HTR-8/SVneo (cell line): ENCODE measurements around the gene UBE2A.

Source experiments
- DNase-seq: peaks from one replicate; pipeline ENCODE4 v3.0.0; 2011; ENCODE audit warnings: low spot score, mixed read lengths; ENCODE audit not compliant: insufficient read length
- FAIRE-seq: peaks from 2 replicates; lab custom pipeline; 2011; peaks lifted over from hg19 to GRCh38; lab: Jason Lieb, UNC

Gene UBE2A

DNA sequence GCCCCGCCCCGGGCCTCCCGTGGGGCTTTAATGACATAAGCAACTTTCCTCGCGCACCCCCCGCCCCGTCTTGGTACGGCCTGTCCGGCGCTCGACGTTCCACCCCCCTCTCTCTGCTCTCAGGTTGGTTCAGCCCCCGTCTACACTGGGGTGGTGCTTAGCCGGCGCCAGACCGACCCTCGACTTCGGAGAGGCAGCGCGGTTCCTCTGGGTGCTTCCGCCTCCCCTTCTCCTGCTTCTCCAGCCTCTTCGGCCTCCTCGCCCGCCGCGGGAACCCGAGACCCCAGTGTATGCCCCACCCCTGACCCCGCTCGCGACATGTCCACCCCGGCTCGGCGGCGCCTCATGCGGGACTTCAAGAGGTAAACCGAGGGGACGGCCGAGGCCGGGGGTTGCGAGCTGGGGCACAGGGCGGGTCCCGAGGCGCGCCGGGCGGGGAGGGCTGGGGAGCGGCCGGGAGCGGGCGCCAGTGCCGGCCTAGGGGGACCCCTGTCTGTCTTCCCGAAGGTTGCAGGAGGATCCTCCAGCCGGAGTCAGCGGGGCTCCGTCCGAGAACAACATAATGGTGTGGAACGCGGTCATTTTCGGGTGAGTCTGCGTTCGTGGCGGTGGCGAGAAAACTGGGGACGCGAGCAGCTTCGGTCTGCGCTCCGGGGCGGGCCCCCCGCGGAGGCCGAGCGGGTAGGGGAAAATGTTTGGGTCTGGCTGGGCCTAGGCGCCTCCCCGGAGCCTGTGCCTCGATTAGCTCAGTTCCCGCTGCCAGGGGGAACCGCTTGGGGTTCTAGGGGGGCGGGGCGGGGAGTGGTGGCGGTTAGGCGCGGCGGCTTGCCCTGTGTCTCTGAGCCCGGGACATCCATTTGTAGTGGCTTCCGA is at the start of gene UBE2A:
Gene UBE2A (plus strand): TSS at position 170 of the 873 bp plus-strand sequence. CDS start 149 bp downstream, at position 319.
- FAIRE-seq (peak; percentile 57), DNase-seq (peak; percentile 74)

DNA sequence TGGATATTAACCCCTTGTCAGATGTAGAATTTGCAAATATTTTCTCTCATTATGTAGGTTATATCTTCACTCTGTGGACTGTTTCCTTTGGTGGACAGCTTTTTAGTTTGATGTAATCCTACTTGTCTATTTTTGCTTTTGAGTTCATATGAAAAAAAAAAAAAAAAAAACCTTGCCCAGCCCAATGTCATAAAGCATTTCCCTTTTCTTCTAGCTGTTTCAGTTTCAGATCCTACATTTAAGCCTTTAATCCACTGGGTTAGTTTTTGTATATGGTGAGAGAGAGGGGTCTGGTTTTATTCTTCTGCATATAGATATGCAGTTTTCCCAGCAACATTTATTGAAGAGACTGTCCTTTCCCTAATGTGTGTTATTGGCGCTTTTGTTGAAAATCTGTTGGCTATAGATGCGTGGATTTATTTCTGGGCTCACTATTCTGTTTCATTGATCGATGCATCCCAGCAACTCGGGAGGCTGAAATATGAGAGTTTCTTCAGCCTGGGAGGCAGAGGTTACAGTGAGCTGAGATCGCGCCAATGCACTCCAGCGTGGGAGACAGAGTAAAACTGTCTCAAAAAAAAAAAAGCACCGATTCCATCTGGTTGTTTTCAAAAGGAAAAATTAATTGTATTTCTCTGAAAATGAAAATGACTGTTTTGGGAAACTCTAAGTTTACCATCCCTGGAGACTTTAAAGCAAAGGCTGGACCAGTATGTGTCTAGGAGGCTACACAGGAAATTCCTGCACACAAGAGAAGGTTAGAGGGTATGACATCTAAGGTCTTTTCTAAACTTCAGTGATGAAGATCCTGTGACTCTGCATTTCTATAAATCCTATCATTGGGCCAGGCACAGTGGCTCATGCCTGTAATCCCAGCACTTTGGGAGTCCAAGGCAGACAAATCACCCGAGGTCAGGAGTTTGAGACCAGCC is 44.8 kb upstream of the UBE2A start:
- DNase-seq (no peak), FAIRE-seq (no peak)

DNA sequence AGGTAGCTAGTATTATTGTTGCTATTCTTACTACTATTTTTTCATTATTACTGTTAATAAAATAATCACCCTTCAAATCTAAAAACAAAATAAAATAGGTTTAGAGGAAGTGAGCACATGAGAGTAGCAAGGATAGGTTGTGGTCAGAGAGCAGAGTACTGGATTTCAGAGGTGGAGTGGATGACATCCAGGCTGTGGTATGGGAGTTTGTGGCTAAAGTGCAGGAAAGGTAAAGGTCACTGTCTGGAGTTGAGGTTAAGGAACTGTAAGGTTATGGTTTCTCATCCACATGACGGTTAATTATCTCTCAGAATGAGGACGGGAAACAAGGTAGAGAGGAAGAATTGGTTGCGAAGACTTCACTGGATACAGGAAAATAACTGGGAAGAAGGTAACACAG is 36.9 kb upstream of the UBE2A start:
- no peak for FAIRE-seq
- DNase-seq, result no peak

DNA sequence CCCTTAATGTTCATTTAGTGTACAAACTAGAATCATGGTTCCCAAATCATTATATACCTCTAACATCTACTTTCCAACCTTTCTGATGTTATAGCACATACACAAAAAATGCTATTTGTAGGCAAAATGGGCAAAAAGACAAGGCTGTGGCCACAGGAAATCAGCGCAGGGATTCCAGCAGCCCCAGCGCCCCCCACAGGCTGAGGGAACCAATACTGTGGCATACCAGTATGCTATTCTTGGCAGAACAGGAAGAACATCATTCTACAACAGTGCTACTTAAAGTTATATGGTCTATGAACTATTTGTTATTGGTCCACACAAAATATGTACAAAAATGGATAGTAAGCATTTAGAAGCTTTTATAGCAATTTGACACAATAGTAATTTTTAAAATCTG is 34.5 kb upstream of the UBE2A start:
- DNase-seq (no peak), FAIRE-seq (no peak)

DNA sequence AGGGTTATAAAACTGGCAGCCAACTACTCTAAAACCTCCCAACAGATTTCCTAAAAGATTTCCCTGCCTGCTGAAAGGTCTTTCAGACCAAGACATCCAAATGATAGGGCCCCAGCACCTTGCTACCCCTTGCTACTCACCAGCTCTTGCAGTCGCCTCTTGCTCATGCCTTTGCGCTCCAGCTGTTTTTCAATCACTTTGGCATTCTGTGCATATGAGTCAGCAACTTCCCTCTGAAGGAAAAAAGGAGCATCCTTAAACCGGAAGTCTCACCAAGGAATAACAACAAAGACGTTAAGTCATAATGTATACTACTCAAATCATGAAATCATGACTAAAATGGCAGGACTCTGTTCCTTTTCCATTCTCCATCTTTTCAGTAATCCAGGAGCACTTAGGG is 33.2 kb upstream of the UBE2A start:
- FAIRE-seq, result peak; percentile 69

DNA sequence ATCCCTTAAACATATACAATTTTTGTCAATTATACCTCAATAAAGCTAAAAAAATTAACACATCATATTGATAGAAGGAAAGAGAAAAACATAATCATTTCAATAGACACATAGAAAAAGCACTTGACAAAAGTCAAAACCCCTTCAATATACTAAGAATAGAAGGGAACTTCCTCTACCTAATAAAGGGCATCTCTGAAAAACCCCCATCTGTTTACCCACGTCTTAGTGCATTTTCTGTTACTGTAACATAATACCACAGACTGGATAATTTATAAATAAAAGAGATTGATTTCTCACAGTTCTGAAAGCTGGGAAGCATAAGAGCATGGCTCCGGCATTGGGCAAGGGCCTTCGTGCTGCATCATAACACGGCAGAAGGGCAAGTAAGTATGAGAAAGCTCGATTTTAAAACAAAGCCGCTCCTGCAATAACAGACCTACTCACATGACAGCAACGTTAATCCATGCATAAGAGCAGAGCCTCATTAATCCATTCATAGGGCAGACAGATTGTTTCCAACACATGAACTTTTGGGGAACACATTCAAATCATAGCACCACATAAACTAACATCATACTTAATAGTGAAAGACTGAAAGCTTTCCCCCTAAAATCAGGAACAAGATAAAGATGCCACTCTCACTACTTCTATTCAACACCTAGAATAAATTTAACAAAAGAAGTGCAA is 24.9 kb upstream of the UBE2A start:
- FAIRE-seq (no peak), DNase-seq (no peak)

More for the DNA sequence above, 33.2 kb upstream of the UBE2A start:
- peak; percentile 44 for DNase-seq

DNA sequence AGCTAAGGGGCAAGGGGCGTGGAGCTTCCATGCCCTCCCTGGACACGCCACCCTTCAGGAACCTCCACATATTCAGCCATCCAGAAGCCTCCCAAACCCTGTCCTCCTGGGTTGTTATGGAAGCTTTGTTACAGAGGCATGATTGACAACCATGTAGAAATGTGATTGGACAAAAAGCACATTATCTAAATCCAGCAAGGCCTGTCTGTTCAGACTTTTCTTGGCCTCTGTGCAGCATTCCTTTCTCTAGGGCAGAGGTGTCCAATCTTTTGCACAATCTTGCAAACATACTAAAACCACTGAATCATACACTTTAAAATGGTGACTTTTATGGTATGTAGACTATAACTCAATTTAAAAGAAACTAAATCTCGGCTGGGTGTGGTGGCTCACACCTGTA is 21.9 kb upstream of the UBE2A start:
- DNase-seq (no peak), FAIRE-seq (no peak)

DNA sequence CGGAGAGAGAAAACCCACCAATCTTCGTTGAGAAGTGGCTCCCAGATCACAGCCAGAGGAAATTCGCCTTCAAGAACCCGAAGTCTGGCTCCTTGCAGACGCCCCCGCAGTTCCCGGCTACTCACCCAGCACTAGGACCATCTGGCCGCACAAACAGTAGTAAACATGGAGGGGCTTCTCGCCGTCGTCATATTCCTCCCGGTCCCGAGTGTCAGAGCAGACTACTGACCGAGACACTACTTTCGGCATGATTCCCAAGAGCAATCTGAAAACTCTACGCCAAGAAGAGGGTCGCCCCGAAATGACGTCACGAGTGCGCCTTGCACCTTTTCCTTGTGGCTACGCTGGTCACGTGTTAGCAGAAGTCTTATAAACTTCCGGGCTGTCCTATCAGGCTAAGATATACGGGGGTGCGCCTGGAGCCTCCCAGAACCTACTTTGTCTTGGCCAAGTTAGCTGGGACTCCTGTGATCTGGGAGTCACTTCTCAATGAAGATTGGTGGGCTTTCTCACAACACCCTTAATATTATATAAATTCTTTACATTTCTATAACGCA is 9.2 kb upstream of the UBE2A start, which contains the start of gene STEEP1:
Gene STEEP1 (minus strand): TSS at position 303 of the 557 bp plus-strand sequence. CDS start 54 bp downstream, at position 249.
- DNase-seq, result peak; percentile 75
- peak; percentile 80 for FAIRE-seq

DNA sequence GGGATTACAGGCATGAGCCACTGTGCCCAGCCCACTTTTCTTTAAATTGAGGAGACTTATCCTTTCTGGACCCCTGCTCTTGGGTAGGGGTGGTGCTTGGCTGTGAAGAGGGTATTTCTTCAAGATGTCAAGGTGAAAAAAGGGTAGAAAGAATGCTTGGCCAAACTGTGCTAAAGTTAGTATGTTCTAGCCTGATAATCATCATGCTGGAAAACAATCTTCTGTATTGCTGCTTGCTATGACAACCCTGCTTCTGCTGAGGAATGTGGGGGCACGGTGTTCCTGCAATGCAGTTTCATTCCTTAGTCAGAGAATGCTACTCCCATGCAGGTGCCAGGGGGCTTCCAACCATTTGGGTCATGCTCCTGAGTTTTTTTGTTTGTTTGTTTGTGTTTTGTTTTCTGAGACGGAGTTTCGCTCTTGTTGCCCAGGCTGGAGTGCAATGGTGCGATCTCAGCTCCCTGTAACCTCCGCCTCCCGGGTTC is 4.0 kb upstream of the UBE2A start:
- DNase-seq (no peak), FAIRE-seq (no peak)

DNA sequence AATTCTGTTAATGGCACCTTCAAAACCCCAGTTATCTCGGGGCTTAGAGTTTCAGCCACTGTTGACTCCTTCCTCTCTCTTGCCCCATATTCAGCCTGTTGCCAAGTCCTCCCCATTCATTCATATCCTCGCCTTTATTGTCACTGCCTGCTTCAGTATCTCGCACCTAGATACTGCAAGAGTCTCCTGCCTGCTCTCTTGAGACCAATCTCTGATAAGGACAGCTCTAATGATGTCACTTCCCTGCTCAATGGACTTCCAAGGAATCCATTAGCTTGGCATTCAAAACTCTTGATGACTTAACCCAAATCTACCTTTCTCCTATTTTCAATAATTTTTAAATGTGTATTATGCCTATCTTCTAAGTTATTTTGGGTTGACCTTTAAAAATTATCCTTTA is 1.1 kb upstream of the UBE2A start:
- FAIRE-seq (no peak), DNase-seq (no peak)

DNA sequence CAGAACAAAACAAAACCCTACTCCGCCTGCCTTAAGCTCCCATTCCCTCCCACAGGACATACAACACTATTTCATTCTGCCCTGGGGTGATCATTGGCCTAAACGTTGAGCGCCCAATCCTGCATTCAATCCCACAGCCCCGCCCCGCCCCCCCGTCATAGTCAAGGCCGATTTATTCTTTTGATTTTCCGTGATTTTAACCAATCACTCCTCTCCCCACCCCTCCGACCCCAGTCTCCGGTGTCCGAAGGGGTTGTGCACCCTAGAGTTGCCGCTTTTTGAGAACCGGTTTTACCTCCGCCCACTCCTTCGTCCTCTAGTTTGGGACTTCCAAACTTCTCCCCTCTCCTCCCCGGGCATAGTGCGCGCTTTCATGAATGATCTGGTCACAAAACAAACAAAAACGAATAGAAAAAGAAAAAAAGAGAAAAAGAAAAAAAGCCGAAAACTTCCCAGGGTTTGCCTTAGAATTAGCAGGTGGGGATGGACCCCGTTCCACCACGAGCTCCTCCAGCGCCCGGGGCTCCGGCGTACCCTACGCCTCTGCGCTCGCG is 446 bp upstream of the UBE2A start:
- FAIRE-seq (no peak), DNase-seq (peak; percentile 21)

DNA sequence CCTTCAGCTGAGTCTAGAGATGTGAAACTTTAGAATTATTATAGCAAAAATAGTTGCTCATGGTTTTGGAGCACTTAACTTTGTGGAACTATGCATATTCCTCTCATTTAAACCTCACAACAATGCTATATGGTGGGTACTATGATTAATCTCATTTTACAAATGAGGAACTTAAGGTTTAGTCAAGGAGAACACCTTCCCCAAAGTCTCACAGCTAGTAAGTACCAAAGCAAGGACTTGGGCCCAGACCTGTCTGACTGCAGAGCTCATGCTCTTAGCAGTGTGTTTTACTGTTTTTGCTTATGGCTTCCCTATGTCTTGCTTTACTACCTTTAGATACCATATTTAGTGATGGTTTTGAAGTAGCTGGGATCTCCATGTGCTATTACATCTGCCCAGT is 5.1 kb downstream of the UBE2A start:
- no peak for FAIRE-seq

DNA sequence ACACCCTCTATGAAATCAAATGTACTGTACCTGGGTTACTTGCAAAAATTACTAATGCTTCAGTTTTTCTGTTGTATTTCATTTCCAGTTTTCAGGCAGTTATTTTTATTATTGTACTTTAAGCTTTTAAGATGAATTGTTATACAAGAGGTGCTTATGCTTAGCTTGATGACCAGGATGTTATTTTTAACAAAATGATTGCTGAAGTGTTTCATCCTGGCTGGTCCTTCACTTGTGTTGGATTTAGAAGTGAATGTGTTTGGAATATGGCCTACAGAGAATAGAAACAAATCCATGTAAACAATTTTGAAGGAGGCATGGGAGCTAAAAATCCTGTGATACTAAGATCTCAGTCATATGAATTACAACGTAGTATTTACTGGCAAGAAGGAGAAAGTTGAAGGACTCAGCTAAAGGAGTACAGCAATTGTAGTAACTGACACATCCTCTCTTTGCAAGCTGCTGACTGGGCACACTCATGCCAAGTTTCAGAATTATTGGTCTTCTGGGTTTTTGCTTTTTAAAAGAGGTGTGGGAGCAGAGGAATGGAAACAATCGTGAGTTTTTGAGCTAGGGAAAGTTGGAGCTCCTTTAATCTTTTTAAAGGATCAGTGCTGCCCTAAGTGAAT is 9.2 kb downstream of the UBE2A start:
- DNase-seq (no peak), FAIRE-seq (no peak)

More for the DNA sequence above, 5.1 kb downstream of the UBE2A start:
- DNase-seq, result no peak

DNA sequence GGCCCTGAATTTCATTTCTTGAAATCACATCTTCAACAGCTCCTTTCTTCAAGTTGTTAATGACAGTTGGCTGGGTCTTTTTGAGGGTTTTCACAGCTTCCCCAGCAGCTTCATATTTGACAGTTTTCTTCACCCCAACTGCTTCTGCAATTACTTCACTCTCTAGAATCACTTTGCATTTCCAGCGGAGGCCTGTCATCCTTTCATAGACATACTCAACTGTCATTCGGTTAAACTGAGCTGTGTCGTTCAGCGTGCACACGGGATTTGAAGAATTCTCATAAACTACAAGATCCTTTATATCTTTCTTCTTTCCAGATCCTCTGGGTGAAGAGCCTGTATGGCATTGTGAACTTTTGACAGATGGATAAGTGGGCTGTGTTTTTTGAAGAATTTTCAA is 15.4 kb downstream of the UBE2A start:
- no peak for FAIRE-seq
- DNase-seq, result no peak

DNA sequence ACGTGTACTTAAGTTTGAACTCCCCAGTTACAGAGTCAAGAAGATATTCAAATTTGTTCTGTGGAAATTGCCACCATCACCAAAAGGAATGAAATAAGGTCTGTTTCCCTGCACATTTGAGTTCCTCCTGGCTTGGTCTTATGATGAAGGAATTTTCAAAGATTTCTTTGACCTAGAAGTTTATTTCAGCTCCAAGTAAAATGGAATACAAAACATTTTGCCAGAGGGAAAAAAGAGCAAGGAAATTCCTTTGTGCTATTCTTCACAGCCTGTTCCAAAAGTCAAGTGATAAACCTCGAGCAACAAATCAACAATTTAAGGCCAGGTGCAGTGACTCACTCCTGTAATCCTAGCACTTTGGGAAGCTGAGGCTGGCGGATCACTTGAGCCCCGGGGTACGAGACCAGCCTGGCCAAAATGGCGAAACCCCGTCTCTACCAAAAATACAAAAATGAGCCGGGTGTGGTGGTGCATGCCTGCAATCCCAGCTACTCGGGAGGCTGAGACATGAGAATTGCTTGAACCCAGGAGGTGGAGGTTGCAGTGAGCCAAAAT is 28.4 kb downstream of the UBE2A start:
- DNase-seq, result no peak
- FAIRE-seq, result no peak

DNA sequence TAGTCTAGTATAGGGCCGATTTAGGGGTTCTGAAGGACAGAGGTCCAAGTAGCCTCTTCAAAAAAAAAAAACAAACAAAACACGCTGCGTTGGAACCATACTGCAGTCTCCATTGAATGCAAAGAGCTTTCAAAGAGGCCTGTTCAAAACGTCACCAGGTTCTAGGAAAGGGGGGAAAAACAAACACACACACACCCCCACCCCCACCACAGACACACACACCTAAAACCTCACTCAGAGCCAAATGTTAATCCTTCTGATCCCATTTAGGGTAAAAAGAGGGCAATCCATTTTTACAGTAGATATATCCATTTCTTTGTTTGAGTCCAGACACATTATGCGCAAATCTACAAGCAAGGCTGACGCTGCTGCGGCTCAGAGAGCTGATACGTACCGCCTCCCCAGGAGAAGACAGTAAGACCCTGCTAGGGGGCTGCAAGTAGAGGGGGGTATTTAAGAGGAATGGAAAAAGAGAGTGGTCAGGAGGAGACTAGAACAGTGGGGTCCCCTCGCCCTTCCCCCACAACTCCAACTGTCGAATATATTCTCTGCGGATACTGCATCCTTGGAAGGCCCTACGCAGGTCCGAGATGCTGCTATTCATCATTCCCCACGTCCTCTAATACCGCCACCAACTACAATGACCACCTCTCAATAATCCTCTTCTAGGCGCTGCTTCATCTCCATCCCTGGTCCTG is 30.6 kb downstream of the UBE2A start:
- FAIRE-seq, result no peak
- DNase-seq, result no peak

DNA sequence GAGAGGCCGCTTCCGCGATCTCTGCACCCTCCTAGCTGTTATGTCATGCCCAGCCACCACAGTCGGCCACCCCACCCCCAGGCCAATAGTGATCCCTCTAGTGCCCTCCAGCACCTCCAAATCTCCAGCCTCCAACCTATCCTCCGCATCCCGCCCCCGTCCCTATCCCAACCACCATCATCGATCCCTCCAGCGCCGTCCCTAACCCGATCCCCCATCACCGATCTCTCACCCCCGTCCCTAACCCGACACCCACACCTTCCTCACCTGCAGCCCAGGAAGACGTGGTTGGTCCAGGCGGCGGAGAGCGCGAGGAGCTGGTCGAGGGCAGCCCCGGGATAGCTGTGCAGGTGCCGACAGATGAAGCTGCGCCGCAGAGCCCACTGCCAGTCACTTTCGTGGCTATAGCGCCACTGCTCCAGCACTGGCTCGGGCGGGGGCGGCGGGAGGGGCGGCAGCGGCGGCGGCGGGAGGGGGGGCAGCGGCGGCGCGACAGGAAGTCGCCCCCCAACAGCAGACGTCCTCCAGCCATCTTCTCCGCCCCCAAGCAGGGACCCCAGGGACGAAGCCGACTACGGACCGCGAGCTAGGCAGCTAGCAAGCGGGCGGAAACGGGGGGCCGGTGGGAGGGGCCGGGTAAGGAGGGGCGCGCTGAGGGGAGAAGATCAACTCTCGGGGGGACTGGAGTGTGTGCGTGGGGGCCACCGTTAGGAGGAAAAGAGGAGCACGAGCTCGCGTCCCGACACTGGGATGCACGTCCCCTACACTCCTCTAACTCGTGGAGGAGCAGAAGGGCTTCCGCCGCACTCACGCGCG is 31.3 kb downstream of the UBE2A start:
- FAIRE-seq (no peak), DNase-seq (no peak)
